ENCODE data around the gene KRT35. TPM values are rescaled to one million over a fixed set of nuclear protein-coding genes. Genes with fewer than 3 reads are reported as not detected.
A peak's percentile ranks its signal among the peaks of the same experiment; 100 is the strongest.

Gene KRT35
- total RNA-seq, 4 donors from 2014 or later = not detected

GRCh38 chr17:41464173-41464572 lies 16.8 kb downstream of the KRT35 start:
- H3K4me1 ChIP-seq = peaks cover 13 to 33% (median 31%) of the 10 kb centered on the region in 4 donors
- peak overlapping the region in 1 of 4 donors; percentile 59 for H3K27ac ChIP-seq (replicated peaks in 1 of 4)
- peaks cover 0 to 11% (median 3%) of the 10 kb centered on the region in 4 donors for H3K9me3 ChIP-seq
- intact Hi-C loops (cut with DNase I) = no loop called here
- H3K27me3 ChIP-seq = no peaks in the 10 kb centered on the region
- H3K4me3 ChIP-seq = no peak overlapping the region
- no peak for DNase-seq (ENCODE audit: extremely low spot score)
- TF ChIP-seq EP300 (IDR thresholded peaks at IDR 0.05) (no peak), POLR2A (IDR thresholded peaks at IDR 0.05; ENCODE audit: low read depth) (no peak), POLR2AphosphoS5 (IDR thresholded peaks at IDR 0.05) (no peak), CTCF (IDR thresholded peaks at IDR 0.05) (no peak)
- 91% methylated on average over 11 of the region's 11 CpGs for WGBS
- H3K36me3 ChIP-seq = no peaks in the 10 kb centered on the region

GRCh38 chr17:41463746-41464145 lies 17.2 kb downstream of the KRT35 start:
- Histone ChIP-seq H3K9me3 (peaks cover 0 to 10% (median 3%) of the 10 kb centered on the region in 4 donors), H3K4me1 (peaks cover 13 to 33% (median 32%) of the 10 kb centered on the region in 4 donors), H3K4me3 (no peak overlapping the region), H3K27ac (replicated peaks in 1 of 4) (peak overlapping the region in 1 of 4 donors; percentile 59), H3K27me3 (no peaks in the 10 kb centered on the region), H3K36me3 (no peaks in the 10 kb centered on the region)
- intact Hi-C loops (cut with DNase I) = no loop called here
- no peak for DNase-seq (ENCODE audit: extremely low spot score)
- WGBS = 96% methylated on average over 8 of the region's 8 CpGs
- no peak for TF ChIP-seq POLR2AphosphoS5 (IDR thresholded peaks at IDR 0.05)
- no peak for TF ChIP-seq EP300 (IDR thresholded peaks at IDR 0.05)
- TF ChIP-seq CTCF (IDR thresholded peaks at IDR 0.05) = no peak
- no peak for TF ChIP-seq POLR2A (IDR thresholded peaks at IDR 0.05; ENCODE audit: low read depth)

- no peak overlapping the region for H3K4me3 ChIP-seq
- peaks cover 0 to under 1% (median 0%) of the 10 kb centered on the region in 4 donors for H3K9me3 ChIP-seq
- WGBS = 80% methylated on average over 15 of the region's 15 CpGs
- intact Hi-C loops (cut with DNase I) = no loop called here
- no peak overlapping the region for H3K27ac ChIP-seq (replicated peaks in 1 of 4)
- no peak for DNase-seq (ENCODE audit: extremely low spot score)
- no peaks in the 10 kb centered on the region for H3K27me3 ChIP-seq
- no peak for TF ChIP-seq CTCF (IDR thresholded peaks at IDR 0.05)
- H3K4me1 ChIP-seq = peaks cover 13 to 44% (median 42%) of the 10 kb centered on the region in 4 donors
- H3K36me3 ChIP-seq = no peaks in the 10 kb centered on the region
Observed at GRCh38 chr17:41462705-41463104, 18.2 kb downstream of the KRT35 start.

- intact Hi-C loops (cut with DNase I) = no loop called here
- no peaks in the 10 kb centered on the region for H3K36me3 ChIP-seq
- no peaks in the 10 kb centered on the region for H3K27me3 ChIP-seq
- 34% methylated on average over 4 of the region's 4 CpGs for WGBS
- TF ChIP-seq POLR2A (IDR thresholded peaks at IDR 0.05; ENCODE audit: low read depth) (no peak), EP300 (IDR thresholded peaks at IDR 0.05) (no peak), POLR2AphosphoS5 (IDR thresholded peaks at IDR 0.05) (no peak), CTCF (IDR thresholded peaks at IDR 0.05) (no peak)
- DNase-seq (ENCODE audit: extremely low spot score) = no peak
- no peak overlapping the region for H3K4me3 ChIP-seq
- no peaks in the 10 kb centered on the region for H3K9me3 ChIP-seq
- H3K4me1 ChIP-seq = peaks cover 0 to 27% (median 23%) of the 10 kb centered on the region in 4 donors
- H3K27ac ChIP-seq (replicated peaks in 1 of 4) = no peak overlapping the region
Observed at GRCh38 chr17:41457676-41458075, 23.3 kb downstream of the KRT35 start.

GRCh38 chr17:41456204-41456603 lies 24.7 kb downstream of the KRT35 start:
- Histone ChIP-seq H3K36me3 (no peaks in the 10 kb centered on the region), H3K27ac (replicated peaks in 1 of 4) (no peak overlapping the region), H3K4me3 (no peak overlapping the region), H3K27me3 (no peaks in the 10 kb centered on the region), H3K9me3 (peaks cover 0 to 4% (median 0%) of the 10 kb centered on the region in 4 donors), H3K4me1 (peaks cover 0 to 24% (median 21%) of the 10 kb centered on the region in 4 donors)
- intact Hi-C loops (cut with DNase I) = no loop called here
- TF ChIP-seq POLR2AphosphoS5 (IDR thresholded peaks at IDR 0.05) (no peak), EP300 (IDR thresholded peaks at IDR 0.05) (no peak), CTCF (IDR thresholded peaks at IDR 0.05) (no peak), POLR2A (IDR thresholded peaks at IDR 0.05; ENCODE audit: low read depth) (no peak)
- DNase-seq (ENCODE audit: extremely low spot score) = no peak
- 75% methylated on average over 3 of the region's 3 CpGs for WGBS

Data from esophagus muscularis mucosa (tissue), 4 donors.